ENCODE data around the gene CADM1.

- TF ChIP-seq EZH2 (IDR thresholded peaks at IDR 0.05) (no peak), EZH2phosphoT487 (IDR thresholded peaks at IDR 0.05; ENCODE audit: borderline replicate concordance) (no peak), RAD21 (IDR thresholded peaks at IDR 0.05; ENCODE audit: low read depth) (no peak), FOSL1 (IDR thresholded peaks at IDR 0.05; ENCODE audit: low read depth) (no peak), SP1 (IDR thresholded peaks at IDR 0.05; ENCODE audit: low read depth) (no peak)
- TF ChIP-seq, protein P1, sequence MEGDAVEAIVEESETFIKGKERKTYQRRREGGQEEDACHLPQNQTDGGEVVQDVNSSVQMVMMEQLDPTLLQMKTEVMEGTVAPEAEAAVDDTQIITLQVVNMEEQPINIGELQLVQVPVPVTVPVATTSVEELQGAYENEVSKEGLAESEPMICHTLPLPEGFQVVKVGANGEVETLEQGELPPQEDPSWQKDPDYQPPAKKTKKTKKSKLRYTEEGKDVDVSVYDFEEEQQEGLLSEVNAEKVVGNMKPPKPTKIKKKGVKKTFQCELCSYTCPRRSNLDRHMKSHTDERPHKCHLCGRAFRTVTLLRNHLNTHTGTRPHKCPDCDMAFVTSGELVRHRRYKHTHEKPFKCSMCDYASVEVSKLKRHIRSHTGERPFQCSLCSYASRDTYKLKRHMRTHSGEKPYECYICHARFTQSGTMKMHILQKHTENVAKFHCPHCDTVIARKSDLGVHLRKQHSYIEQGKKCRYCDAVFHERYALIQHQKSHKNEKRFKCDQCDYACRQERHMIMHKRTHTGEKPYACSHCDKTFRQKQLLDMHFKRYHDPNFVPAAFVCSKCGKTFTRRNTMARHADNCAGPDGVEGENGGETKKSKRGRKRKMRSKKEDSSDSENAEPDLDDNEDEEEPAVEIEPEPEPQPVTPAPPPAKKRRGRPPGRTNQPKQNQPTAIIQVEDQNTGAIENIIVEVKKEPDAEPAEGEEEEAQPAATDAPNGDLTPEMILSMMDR (IDR thresholded peaks at IDR 0.05 in 2 of 3, conservative IDR thresholded peaks at IDR 0.05 in 1 of 3; ENCODE audit: borderline replicate concordance in 1 of 3, insufficient read depth in 1 of 3, low read depth in 2 of 3, low read length in 2 of 3): no peak
Observed at GRCh38 chr11:115197433-115197832, 306.8 kb downstream of the CADM1 start.

Data from HCT116 (cell line).